ENCODE data around the gene A3GALT2.

- TF ChIP-seq EZH2phosphoT487 (IDR thresholded peaks at IDR 0.05; ENCODE audit: borderline replicate concordance), result no peak
- TF ChIP-seq, protein P1, sequence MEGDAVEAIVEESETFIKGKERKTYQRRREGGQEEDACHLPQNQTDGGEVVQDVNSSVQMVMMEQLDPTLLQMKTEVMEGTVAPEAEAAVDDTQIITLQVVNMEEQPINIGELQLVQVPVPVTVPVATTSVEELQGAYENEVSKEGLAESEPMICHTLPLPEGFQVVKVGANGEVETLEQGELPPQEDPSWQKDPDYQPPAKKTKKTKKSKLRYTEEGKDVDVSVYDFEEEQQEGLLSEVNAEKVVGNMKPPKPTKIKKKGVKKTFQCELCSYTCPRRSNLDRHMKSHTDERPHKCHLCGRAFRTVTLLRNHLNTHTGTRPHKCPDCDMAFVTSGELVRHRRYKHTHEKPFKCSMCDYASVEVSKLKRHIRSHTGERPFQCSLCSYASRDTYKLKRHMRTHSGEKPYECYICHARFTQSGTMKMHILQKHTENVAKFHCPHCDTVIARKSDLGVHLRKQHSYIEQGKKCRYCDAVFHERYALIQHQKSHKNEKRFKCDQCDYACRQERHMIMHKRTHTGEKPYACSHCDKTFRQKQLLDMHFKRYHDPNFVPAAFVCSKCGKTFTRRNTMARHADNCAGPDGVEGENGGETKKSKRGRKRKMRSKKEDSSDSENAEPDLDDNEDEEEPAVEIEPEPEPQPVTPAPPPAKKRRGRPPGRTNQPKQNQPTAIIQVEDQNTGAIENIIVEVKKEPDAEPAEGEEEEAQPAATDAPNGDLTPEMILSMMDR (conservative IDR thresholded peaks at IDR 0.05; ENCODE audit: low read length), result no peak
Measured at GRCh38 chr1:33332357-33332789, 11.5 kb upstream of the A3GALT2 start.
